ENCODE measurements around the gene MCM5.

Gene MCM5

DNA sequence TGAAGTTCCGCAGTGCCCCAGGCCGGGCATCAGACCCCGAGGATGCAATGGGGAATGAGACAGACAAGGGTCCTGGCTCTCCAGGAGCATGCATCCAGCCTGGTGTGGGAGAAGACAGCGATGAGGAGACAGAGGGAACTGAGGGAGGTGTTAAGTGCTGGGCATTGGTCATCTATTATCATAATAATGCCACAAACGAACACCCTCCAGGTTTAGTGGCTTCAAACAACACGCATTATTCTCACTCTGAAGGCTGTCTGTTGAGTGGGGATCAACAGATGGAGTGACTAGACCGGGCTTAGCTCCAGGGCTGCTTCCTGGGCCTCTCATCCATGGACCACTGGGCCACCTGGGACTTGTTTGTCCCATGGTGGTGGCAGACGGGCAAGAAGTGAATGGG, 48.6 kb downstream of the MCM5 start:
- TF ChIP-seq, protein P1, sequence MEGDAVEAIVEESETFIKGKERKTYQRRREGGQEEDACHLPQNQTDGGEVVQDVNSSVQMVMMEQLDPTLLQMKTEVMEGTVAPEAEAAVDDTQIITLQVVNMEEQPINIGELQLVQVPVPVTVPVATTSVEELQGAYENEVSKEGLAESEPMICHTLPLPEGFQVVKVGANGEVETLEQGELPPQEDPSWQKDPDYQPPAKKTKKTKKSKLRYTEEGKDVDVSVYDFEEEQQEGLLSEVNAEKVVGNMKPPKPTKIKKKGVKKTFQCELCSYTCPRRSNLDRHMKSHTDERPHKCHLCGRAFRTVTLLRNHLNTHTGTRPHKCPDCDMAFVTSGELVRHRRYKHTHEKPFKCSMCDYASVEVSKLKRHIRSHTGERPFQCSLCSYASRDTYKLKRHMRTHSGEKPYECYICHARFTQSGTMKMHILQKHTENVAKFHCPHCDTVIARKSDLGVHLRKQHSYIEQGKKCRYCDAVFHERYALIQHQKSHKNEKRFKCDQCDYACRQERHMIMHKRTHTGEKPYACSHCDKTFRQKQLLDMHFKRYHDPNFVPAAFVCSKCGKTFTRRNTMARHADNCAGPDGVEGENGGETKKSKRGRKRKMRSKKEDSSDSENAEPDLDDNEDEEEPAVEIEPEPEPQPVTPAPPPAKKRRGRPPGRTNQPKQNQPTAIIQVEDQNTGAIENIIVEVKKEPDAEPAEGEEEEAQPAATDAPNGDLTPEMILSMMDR (conservative IDR thresholded peaks at IDR 0.05), result no peak
- no peak for TF ChIP-seq ZFX (IDR thresholded peaks at IDR 0.05)
- H3K27ac ChIP-seq, result no peak overlapping the region

- TF ChIP-seq ZFX (IDR thresholded peaks at IDR 0.05), result no peak
- TF ChIP-seq, protein P1 (conservative IDR thresholded peaks at IDR 0.05), result no peak
- H3K27ac ChIP-seq, result no peak overlapping the region
Observed at GRCh38 chr22:35449829-35450689, 50.1 kb downstream of the MCM5 start.

DNA sequence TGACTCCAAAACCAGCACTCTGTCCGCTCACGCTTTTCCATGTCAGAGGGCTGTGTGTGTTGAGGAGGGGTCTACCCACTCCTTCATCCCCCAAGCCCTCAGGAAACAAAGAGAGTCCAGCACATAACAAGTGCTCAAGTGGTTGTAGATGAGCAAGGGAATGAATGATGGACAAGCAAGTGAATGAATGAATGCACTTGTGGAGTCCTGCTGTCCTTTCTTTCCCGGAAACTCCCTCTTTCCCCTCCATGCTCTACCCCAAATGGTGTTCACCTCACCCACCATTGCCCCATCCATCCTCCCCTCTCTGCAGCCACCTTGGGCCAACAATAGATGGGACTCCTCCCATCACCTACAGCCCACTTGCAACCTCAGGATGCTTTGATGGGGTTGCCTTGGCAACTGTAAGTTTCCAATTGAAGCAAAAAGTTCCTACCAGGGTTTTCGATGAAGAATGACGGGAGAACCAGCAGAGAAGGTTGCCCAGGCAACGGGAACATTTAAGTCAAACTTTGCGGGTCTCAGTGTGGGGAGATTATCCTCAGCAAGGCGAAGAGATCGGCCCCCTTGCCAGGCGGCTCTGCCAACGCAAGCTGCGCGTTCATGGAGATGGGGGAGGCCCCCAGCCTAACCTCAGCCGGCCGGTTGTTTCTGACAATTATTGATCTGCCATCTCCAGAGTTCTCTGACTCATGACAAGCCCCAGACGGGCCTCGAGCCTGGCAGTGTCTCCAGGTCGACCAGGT, 51.1 kb downstream of the MCM5 start:
- H3K27ac ChIP-seq, result peak overlapping the region; percentile 83
- no peak for TF ChIP-seq ZFX (IDR thresholded peaks at IDR 0.05)
- TF ChIP-seq, protein P1 (conservative IDR thresholded peaks at IDR 0.05), result no peak

GRCh38 chr22:35451592-35451991, 51.7 kb downstream of the MCM5 start:
- peak overlapping the region; percentile 83 for H3K27ac ChIP-seq
- no peak for TF ChIP-seq ZFX (IDR thresholded peaks at IDR 0.05)
- TF ChIP-seq, protein P1 (conservative IDR thresholded peaks at IDR 0.05), result no peak

- peak overlapping the region; percentile 83 for H3K27ac ChIP-seq
- no peak for TF ChIP-seq ZFX (IDR thresholded peaks at IDR 0.05)
- TF ChIP-seq, protein P1 (conservative IDR thresholded peaks at IDR 0.05), result no peak
Observed at GRCh38 chr22:35452351-35452781, 52.4 kb downstream of the MCM5 start.

DNA sequence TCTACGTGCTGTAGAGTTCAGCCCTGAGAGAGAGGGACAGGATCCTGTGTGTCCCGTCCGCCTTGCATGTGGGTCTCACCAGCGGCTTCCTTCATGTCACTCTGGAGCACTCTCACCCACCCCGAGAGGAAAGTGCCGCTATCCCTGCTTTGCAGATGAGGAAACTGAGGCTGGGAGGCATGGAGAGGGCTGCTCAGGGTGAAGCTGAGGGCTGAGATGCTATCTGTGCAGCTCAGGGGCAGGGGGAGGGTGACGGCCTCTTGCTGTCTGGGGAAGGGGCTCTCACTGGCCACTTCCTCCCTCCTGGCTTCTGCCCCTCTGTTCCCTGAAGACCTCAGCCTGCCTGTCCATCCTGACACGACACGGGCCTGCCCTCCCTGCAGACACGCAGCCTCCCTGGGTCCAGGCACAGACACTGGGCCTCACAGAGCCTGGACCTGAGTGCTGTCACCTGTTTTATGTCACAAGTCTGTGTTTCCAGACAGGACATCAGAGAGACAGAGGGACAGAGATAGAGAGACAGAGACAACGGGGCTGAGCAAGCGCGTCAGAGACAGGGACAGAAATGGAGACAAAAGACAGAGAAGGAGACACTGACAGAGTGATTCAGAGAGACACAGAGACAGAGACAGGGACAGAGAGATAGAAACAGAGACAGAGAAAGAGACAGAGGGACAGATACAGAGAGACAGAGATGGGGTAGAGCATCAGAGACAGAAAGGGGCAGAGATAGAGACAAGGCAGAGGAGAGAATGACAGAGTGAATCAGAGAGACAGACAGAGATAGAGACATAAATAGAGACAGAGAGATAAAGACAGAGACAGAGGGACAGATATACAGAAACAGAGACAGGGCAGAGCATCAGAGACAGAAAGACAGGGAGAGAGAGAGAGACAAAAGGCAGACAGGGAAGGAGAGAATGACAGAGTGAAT, 53.1 kb downstream of the MCM5 start:
- no peak for TF ChIP-seq ZFX (IDR thresholded peaks at IDR 0.05)
- TF ChIP-seq, protein P1 (conservative IDR thresholded peaks at IDR 0.05), result no peak
- peak overlapping the region; percentile 83 for H3K27ac ChIP-seq

All from C4-2B (cell line).